SK-N-SH treated with all-trans-retinoic acid at 6 μM for 48 hours (cell line): Measurements from ENCODE around the gene BRD3.

ENCODE experiments used
- CREB5 ChIP-seq: fragments of 250-450 bp; sonication (Bioruptor Pico); IDR thresholded peaks from 2 replicates; pipeline ENCODE4 v1.5.1; 2020; ENCODE audit warnings: low read depth, mild to moderate bottlenecking, moderate library complexity
- ISL1 ChIP-seq: fragments of 250-450 bp; sonication (Bioruptor Pico); IDR thresholded peaks from 2 replicates; pipeline ENCODE4 v2.1.2; 2022; ENCODE audit warnings: mild to moderate bottlenecking, moderate library complexity
- PATZ1 ChIP-seq: fragments of 250-450 bp; sonication (Bioruptor Pico); IDR thresholded peaks from 2 replicates; pipeline ENCODE4 v1.8.0; 2020; ENCODE audit warnings: mild to moderate bottlenecking, moderate library complexity, borderline replicate concordance
- RARB ChIP-seq: fragments of 250-450 bp; sonication (Bioruptor Pico); IDR thresholded peaks from 2 replicates; pipeline ENCODE4 v1.8.0; 2021; ENCODE audit warnings: mild to moderate bottlenecking, moderate library complexity
- TCF4 ChIP-seq: fragments of 250-450 bp; sonication (Bioruptor Pico); IDR thresholded peaks from 2 replicates; pipeline ENCODE4 v1.8.0; 2021; ENCODE audit warnings: mild to moderate bottlenecking, moderate library complexity, borderline replicate concordance
- TOX ChIP-seq: fragments of 250-450 bp; sonication (Bioruptor Pico); IDR thresholded peaks from 2 replicates; pipeline ENCODE4 v1.8.0; 2021; ENCODE audit warnings: mild to moderate bottlenecking, moderate library complexity, borderline replicate concordance
- ZFP3 ChIP-seq: fragments of 250-450 bp; sonication (Bioruptor Pico); IDR thresholded peaks from 2 replicates; pipeline ENCODE4 v1.5.0; 2020; ENCODE audit warnings: mild to moderate bottlenecking, moderate library complexity
- ZNF70 ChIP-seq: fragments of 450-650 bp; formaldehyde crosslinking; IDR thresholded peaks from 2 replicates; pipeline ENCODE4 v1.5.0; 2020; ENCODE audit warnings: mild to moderate bottlenecking, moderate library complexity

GRCh38 chr9:134061019-134061687, 6.7 kb downstream of the BRD3 start:
- TF ChIP-seq ZNF70 (CRISPR knock-in tag) = no peak
- no peak for TF ChIP-seq RARB (CRISPR knock-in tag)
- TF ChIP-seq TOX (CRISPR knock-in tag) = no peak
- no peak for TF ChIP-seq CREB5 (CRISPR knock-in tag)
- no peak for TF ChIP-seq ZFP3 (CRISPR knock-in tag)
- no peak for TF ChIP-seq ISL1
- no peak for TF ChIP-seq TCF4 (CRISPR knock-in tag)
- TF ChIP-seq PATZ1 = no peak
